Lower leg skin (tissue), 4 donors: ENCODE data around the gene OLA1. TPM values are rescaled to one million over a fixed set of nuclear protein-coding genes. Genes with fewer than 3 reads are reported as not detected.

ENCODE experiments used
- DNase-seq, 2 donors: peaks; one replicate each; pipeline ENCODE4 v3.0.0-alpha.2; 2019; ENCODE audit warnings: low spot score in 2 of 2
- H3K4me3 ChIP-seq: fragments of 200-600 bp; sonication (generic); 2 replicates; pipeline ENCODE4 v1.5.1; 2017; ENCODE audit warnings: mild to moderate bottlenecking, low read depth; ENCODE audit not compliant: poor library complexity, severe bottlenecking
- POLR2A ChIP-seq, 2 donors: fragments of 450-650 bp; IDR thresholded peaks; one replicate each; pipeline ENCODE4 v1.6.1; 2016 to 2017; ENCODE audit warnings: antibody characterized with exemption in 2 of 2, mild to moderate bottlenecking in 1 of 2, moderate library complexity in 1 of 2
- WGBS, 2 donors: methylation state at CpG; one replicate each; pipeline ENCODE4 v1.1.5; 2018; 5-methylcytosine and 5-hydroxymethylcytosine counted together
- intact Hi-C: fragments of 100-400 bp; cut with DNase I; formaldehyde crosslinking; loops from one replicate; pipeline ENCODE4 v1.15.0; 2023; ENCODE audit warnings: low total_unique reads
- total RNA-seq, 4 donors: library from RNA; depleted of rRNA; stranded (reverse); fragments of >200 nt; gene quantifications; one replicate each; pipeline ENCODE4 v1.1.0, GENCODE V29; 2016
- TF ChIP-seq, protein P1 (sequence below), 3 donors: fragments of 450-650 bp; IDR thresholded peaks; one replicate each; pipeline ENCODE4 v1.5.1; 2016; ENCODE audit warnings: antibody characterized with exemption in 3 of 3, mild to moderate bottlenecking in 3 of 3, moderate library complexity in 2 of 3

OLA1 gene
- total RNA-seq, 4 donors from 2014 or later = 49.6 to 73.5 (median 61.2) TPM

DNA sequence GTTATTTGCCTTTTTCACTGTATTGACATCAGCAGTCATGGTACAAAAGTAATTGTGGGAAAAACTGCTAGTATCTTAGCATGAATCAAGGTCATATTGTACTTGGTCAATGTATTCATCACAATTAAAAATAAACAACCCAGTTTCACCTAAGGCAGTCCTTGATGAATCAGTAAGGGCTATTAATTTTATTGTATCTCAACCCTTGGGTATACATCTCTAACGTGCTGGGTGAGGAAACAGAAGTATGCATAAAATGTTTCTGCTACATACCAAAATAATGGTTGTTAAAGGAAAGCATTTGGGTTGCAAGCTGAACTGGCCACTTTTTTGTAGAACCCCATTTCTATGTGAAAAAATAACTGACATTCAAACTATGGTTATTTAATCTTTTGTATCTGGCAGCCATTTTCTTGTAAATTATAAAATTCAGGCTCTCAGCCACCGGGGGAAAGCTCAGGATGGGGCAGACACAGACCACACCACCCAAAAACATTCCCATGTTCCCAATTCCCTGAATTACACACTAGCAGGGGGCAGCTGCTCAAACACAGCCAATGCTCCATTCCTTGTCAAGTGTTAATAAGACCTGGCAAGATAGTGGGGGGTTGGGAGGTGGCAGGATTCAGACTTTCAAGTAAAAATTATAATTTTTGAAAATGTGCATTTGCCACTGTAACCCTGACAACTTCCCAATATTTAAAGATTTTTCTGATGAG, 49.3 kb downstream of the OLA1 start:
- intact Hi-C loops = no loop called here
- 65 to 78% methylated on average over 2 of the region's 2 CpGs for WGBS, 2 donors
- H3K4me3 ChIP-seq = no peak overlapping the region
- DNase-seq = no peak
- TF ChIP-seq, protein P1, sequence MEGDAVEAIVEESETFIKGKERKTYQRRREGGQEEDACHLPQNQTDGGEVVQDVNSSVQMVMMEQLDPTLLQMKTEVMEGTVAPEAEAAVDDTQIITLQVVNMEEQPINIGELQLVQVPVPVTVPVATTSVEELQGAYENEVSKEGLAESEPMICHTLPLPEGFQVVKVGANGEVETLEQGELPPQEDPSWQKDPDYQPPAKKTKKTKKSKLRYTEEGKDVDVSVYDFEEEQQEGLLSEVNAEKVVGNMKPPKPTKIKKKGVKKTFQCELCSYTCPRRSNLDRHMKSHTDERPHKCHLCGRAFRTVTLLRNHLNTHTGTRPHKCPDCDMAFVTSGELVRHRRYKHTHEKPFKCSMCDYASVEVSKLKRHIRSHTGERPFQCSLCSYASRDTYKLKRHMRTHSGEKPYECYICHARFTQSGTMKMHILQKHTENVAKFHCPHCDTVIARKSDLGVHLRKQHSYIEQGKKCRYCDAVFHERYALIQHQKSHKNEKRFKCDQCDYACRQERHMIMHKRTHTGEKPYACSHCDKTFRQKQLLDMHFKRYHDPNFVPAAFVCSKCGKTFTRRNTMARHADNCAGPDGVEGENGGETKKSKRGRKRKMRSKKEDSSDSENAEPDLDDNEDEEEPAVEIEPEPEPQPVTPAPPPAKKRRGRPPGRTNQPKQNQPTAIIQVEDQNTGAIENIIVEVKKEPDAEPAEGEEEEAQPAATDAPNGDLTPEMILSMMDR (IDR thresholded peaks at IDR 0.05) = no peak
- TF ChIP-seq POLR2A (IDR thresholded peaks at IDR 0.05) = no peak

DNA sequence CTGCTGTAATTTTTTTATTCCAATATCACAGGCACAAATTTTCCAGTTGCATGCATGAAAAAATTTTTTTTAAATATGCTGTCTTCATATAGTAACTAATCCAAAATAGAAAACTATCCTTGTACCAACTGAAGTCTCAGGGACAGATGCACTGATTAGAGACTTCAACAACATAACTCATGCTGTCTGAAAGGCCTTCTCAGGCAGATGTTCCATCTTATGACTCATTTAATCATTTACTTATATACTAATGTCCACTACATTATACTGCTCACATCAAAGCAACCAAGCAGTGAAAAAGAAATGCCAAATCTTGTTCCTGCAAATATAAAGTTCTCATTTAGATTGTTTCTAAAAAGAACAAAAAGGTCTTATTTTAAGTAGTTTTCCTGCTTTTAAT, 53.1 kb downstream of the OLA1 start:
- TF ChIP-seq, protein P1 (IDR thresholded peaks at IDR 0.05) = no peak
- TF ChIP-seq POLR2A (IDR thresholded peaks at IDR 0.05) = no peak
- no peak overlapping the region for H3K4me3 ChIP-seq
- intact Hi-C loops = no loop called here
- no peak for DNase-seq

GRCh38 chr2:174193737-174194136, 54.6 kb downstream of the OLA1 start:
- WGBS, 2 donors = 98% methylated on average over 4 of the region's 4 CpGs
- no peak overlapping the region for H3K4me3 ChIP-seq
- TF ChIP-seq, protein P1 (IDR thresholded peaks at IDR 0.05) = no peak
- TF ChIP-seq POLR2A (IDR thresholded peaks at IDR 0.05) = no peak
- intact Hi-C loops = no loop called here
- no peak for DNase-seq

- no peak for TF ChIP-seq POLR2A (IDR thresholded peaks at IDR 0.05)
- H3K4me3 ChIP-seq = no peak overlapping the region
- intact Hi-C loops = no loop called here
- DNase-seq = no peak
- 73 to 98% methylated on average over 4 of the region's 4 CpGs for WGBS, 2 donors
These were observed 55.7 kb downstream of the OLA1 start for GRCh38 chr2:174192664-174193063.

DNA sequence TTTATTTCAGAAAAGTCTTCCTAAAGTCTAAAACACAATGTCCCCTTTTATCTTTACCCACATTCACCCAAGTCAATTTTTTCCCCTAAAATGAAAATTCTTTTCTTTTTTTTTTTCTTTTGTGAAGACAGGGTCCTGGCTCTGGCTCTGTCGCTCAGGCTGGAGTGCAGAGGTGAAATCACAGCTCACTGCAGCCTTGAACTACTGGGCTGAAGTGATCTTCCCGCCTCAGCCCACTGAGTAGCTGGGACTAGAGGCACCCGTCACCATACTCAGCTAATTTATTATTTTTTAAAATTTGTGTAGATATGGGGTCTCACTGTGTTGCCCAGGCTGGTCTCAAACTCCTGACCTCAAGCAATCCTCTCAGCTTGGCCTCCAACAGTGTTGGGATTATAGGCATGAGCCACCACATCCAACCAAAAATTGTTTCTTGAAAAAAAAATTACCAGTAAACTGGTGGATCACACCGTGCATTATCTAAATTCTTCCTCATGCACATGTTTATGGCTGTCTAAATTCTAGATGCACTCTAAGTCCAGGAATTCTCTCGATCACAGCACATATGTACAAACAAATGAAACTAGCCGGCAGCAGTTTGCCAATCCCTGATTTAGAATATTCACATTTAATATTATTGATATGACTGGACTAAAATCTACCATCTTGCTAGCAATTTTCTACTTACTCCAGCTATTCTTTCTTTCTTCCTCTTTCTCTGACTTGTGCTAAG, 56.8 kb downstream of the OLA1 start:
- 98% methylated on average over 6 of the region's 6 CpGs for WGBS, 2 donors
- intact Hi-C loops = no loop called here
- TF ChIP-seq, protein P1 (IDR thresholded peaks at IDR 0.05) = no peak
- no peak for TF ChIP-seq POLR2A (IDR thresholded peaks at IDR 0.05)

DNA sequence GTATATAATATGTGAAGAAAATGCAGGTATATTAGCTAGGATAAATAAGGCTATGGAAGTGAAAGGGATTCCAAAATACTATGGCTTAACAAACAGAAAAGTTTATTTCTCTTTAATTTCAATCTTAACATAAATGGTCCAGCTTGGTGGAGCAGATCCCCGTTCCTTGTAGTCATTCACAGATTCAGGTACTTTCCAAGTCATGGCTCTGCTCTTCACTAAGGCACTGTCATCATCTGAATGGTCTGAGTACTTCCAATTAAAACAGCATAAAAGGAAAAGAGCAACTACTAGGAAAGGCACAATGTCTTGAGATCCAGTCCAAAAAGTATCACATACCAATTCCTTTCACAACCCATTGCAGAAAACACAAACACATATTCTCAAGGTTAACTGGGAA, 63.4 kb downstream of the OLA1 start:
- H3K4me3 ChIP-seq = no peak overlapping the region
- intact Hi-C loops = no loop called here
- no peak for DNase-seq
- no peak for TF ChIP-seq POLR2A (IDR thresholded peaks at IDR 0.05)
- TF ChIP-seq, protein P1 (IDR thresholded peaks at IDR 0.05) = no peak
- 60 to 74% methylated on average over 1 of the region's 1 CpG for WGBS, 2 donors

More for the DNA sequence above, 56.8 kb downstream of the OLA1 start:
- H3K4me3 ChIP-seq = no peak overlapping the region
- DNase-seq = no peak
